ENCODE results near the gene TNS1. TPM values are rescaled to one million over a fixed set of nuclear protein-coding genes. Genes with fewer than 3 reads are reported as not detected.

The TNS1 gene
- total RNA-seq, 2 donors from 2014 or later: 0.65 to 0.93 TPM

- Mint-ChIP-seq H3K27ac (no peak overlapping the region), H3K4me3 (no peak overlapping the region), H3K27me3 (ENCODE audit: low read depth) (no peaks in the 10 kb centered on the region), H3K36me3 (ENCODE audit: insufficient read depth in 2 of 2) (no peaks in the 10 kb centered on the region), H3K9me3 (no peaks in the 10 kb centered on the region), H3K4me1 (ENCODE audit: low read depth) (no peaks in the 10 kb centered on the region)
- no peak for DNase-seq
- ATAC-seq (replicated peaks in 1 of 2): no peak
These were observed 70.8 kb downstream of the TNS1 start for GRCh38 chr2:217931846-217932560.

DNA sequence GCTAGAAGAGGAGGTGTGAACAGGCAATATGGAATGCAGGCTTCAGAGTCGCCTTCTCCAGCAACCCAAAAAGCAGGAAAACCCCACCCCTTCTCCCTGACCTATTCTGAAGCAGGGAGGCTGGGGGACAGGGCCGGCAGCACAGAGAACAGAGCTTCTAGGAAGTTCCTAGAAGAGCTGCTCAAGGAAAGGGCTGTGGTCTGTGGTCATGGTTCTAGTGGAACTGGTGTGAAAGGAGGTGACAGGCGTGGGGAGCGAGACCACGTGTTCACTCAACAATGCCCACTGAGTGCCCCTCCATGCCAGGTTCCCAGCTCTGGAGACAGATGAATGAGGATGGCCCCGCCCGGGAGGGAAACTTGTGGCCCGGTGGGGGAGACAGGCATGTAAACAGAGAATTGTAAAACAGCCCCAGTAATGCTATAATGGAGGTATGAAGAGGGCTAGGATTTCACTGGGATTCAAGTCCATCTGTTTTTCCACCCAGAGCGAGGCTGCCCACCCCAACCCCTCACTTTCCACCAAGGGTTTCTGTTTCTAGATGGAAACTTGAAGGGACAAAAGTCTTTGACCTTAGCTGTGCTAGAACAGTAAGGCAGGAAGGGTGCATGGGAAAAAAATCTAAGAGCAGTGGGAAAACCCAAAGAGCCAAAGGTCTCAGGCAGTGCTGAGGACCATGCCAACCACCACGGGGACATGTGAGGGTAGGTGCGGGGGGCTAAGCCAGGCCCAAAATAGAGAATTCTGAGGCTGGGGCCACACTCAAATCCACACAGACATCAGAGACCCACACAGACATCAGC lies 71.8 kb downstream of the TNS1 start:
- H3K36me3 Mint-ChIP-seq (ENCODE audit: insufficient read depth in 2 of 2): no peaks in the 10 kb centered on the region
- ATAC-seq (replicated peaks in 1 of 2) (no peak), DNase-seq (no peak)
- no peak overlapping the region for H3K4me3 Mint-ChIP-seq
- no peak overlapping the region for H3K27ac Mint-ChIP-seq
- no peaks in the 10 kb centered on the region for H3K4me1 Mint-ChIP-seq (ENCODE audit: low read depth)
- no peaks in the 10 kb centered on the region for H3K9me3 Mint-ChIP-seq
- H3K27me3 Mint-ChIP-seq (ENCODE audit: low read depth): no peaks in the 10 kb centered on the region

DNA sequence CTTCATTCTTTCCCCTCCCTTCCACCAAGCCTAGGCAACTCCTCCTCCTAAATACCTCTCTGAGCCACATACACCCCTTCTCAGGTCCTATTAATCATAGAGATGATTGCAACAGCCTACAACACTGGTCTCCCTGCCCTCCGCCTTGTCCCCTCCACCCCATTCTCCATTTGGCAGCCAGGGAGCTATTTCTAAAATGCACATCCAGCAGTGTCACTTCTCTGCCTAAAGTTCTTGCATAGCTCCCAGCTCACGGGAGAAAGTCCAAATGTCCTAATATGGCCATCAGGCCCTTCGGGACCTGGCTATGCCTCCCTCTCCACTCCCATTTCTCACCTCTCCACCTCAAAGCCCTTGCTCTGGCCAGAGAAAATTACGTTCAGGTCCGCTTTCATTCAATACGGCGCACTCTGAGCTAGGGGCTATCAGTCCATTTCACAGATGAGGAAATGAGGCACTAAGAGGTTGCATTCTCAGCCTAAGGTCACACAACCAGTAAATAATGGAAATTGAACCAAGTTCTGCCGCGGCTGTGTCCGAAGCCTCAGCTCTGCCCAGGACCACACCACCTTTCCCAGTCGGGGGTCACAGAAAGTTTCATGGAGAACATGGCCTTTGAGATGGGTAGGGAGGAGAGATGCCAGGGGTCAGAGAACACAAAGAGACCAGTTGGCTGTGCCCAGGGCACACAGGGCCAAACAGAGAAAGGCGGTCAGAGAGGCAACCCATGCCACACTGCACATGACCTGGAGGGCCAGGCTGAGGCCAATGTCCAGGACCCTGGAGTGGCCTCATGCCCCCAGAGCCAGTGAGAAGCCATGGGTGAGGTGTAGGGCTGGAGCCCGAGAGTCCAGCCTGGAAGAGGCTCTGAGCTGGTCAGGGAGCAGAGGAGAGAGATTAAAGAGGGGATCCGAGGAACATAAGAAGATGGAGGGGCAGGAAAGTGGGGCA lies 72.8 kb downstream of the TNS1 start:
- Mint-ChIP-seq H3K27me3 (ENCODE audit: low read depth) (no peaks in the 10 kb centered on the region), H3K27ac (no peak overlapping the region), H3K9me3 (no peaks in the 10 kb centered on the region), H3K4me1 (ENCODE audit: low read depth) (no peaks in the 10 kb centered on the region), H3K4me3 (no peak overlapping the region), H3K36me3 (ENCODE audit: insufficient read depth in 2 of 2) (no peaks in the 10 kb centered on the region)
- ATAC-seq (replicated peaks in 1 of 2) (no peak), DNase-seq (no peak)

DNA sequence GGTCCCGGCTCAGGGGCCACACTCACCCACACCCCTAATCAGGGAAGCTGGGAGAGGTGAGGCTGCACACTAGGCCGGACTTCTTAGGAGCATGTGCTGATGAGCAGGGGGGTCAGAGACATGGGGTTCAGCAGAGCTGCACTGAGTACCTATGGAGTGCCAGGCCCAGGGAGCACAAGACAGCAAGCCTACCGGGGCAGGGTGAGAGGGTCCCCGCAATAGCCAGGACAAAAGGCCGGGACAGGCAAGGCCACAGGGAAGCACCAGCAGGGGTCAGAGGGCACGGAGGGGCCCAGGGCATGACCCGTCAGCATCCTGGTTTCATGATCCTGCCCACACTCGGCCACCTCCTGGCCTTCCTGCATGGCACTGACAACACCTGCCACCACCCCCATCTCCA lies 73.5 kb downstream of the TNS1 start:
- Mint-ChIP-seq H3K36me3 (ENCODE audit: insufficient read depth in 2 of 2) (no peaks in the 10 kb centered on the region), H3K4me1 (ENCODE audit: low read depth) (no peaks in the 10 kb centered on the region), H3K9me3 (no peaks in the 10 kb centered on the region), H3K27ac (no peak overlapping the region), H3K27me3 (ENCODE audit: low read depth) (no peaks in the 10 kb centered on the region), H3K4me3 (no peak overlapping the region)
- no peak for ATAC-seq (replicated peaks in 1 of 2)
- DNase-seq: no peak

GRCh38 chr2:217928324-217929181 lies 74.2 kb downstream of the TNS1 start:
- H3K4me1 Mint-ChIP-seq (ENCODE audit: low read depth): no peaks in the 10 kb centered on the region
- no peak overlapping the region for H3K4me3 Mint-ChIP-seq
- no peaks in the 10 kb centered on the region for H3K36me3 Mint-ChIP-seq (ENCODE audit: insufficient read depth in 2 of 2)
- H3K9me3 Mint-ChIP-seq: no peaks in the 10 kb centered on the region
- DNase-seq (no peak), ATAC-seq (replicated peaks in 1 of 2) (no peak)
- H3K27ac Mint-ChIP-seq: no peak overlapping the region
- no peaks in the 10 kb centered on the region for H3K27me3 Mint-ChIP-seq (ENCODE audit: low read depth)

DNA sequence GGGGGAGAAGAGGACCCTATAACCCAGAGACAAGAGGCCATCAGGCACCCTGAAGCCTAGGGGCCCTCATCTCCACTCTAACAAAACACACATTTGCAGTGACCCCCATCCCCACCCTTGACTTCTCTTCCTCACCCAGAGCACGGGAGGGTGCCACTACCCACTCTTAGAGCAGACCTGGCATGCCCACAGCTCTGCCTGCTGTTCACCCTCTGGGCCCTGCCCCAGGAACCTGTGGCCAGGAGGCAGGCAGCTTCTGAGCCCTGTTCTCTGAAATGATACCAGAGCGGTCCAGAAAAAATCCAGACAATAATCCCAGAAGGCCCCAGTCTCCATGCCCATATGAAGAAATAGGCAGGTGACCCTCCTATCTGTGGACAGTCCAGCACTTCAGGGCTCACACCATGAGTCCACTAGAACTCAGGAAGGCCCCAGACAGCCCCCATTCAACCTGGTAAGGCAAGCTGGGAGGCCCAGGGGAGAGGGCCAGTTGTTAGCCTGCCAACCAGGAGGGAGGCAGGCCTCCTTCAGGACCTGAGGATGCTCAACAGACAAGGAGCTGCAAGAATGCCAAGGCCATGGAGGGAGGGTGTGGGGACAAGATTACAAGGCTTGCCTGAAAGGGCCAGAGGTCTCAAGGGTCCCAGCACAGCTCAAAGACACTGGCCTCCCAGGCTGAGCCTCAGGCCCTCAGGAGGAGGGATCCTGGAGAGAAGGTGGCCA lies 75.0 kb downstream of the TNS1 start:
- H3K27me3 Mint-ChIP-seq (ENCODE audit: low read depth): no peaks in the 10 kb centered on the region
- no peak overlapping the region for H3K4me3 Mint-ChIP-seq
- H3K9me3 Mint-ChIP-seq: no peaks in the 10 kb centered on the region
- H3K4me1 Mint-ChIP-seq (ENCODE audit: low read depth): no peaks in the 10 kb centered on the region
- no peak for ATAC-seq (replicated peaks in 1 of 2)
- H3K36me3 Mint-ChIP-seq (ENCODE audit: insufficient read depth in 2 of 2): no peaks in the 10 kb centered on the region
- no peak for DNase-seq
- no peak overlapping the region for H3K27ac Mint-ChIP-seq

DNA sequence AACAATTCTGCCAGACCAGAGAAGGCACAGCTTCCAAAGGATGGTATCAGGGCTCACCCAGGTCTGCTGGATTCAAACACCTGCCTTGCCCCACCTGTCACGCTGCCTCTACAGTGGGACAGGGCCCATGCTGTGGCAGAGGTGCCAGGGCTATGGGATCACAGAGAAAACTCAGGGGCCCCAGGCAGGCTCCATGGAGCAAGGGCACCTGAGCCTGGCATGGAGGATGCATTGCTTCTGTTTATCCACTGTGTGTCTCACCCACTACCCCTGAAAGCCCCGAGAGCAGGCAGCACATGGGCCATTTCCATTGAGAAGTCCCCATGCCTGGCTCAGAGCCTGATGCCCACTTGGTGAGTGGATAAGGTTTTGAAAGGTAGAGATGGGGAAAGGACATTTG lies 76.0 kb downstream of the TNS1 start:
- ATAC-seq (replicated peaks in 1 of 2) (no peak), DNase-seq (no peak)
- Mint-ChIP-seq H3K27ac (no peak overlapping the region), H3K9me3 (no peaks in the 10 kb centered on the region), H3K27me3 (ENCODE audit: low read depth) (no peaks in the 10 kb centered on the region), H3K4me3 (no peak overlapping the region), H3K36me3 (ENCODE audit: insufficient read depth in 2 of 2) (no peaks in the 10 kb centered on the region), H3K4me1 (ENCODE audit: low read depth) (no peaks in the 10 kb centered on the region)

- Mint-ChIP-seq H3K4me1 (ENCODE audit: low read depth) (no peaks in the 10 kb centered on the region), H3K4me3 (no peak overlapping the region), H3K9me3 (no peaks in the 10 kb centered on the region), H3K27me3 (ENCODE audit: low read depth) (no peaks in the 10 kb centered on the region), H3K27ac (no peak overlapping the region), H3K36me3 (ENCODE audit: insufficient read depth in 2 of 2) (no peaks in the 10 kb centered on the region)
- no peak for ATAC-seq (replicated peaks in 1 of 2)
- DNase-seq: no peak
These were observed 78.4 kb downstream of the TNS1 start for GRCh38 chr2:217924346-217924901.

DNA sequence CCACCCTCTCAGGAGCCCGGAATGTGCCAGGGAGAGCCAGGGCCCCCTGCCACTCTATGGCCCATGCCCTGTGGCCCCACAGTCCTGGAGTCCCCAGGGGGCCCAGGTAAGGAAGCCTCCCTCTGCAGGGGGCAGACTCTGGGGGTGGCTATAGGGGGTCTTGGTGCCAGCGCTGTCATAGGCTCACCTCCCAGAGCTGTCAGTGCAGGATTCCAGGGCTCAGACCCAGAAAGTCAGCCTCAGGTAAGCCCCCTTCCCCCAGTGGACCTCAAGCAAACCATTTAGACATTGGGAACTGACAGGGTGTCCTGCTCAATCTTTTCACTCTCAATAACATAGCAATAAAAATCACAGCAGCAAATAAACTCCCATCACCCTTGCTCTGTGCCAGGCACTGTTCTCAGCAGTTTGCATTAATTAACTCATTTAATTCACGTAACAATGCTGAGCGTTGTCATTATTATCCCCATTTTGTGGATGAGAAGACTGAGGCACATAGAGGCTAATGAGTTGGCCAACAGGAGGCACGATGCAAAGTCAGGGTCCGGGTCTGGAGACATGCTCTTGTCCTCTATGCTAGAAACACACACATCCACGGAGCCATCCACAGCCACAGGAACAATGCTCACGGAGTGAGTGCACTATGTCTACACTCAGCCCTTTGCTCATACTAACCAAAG lies 79.6 kb downstream of the TNS1 start:
- no peak for ATAC-seq (replicated peaks in 1 of 2)
- Mint-ChIP-seq H3K9me3 (no peaks in the 10 kb centered on the region), H3K4me1 (ENCODE audit: low read depth) (no peaks in the 10 kb centered on the region), H3K36me3 (ENCODE audit: insufficient read depth in 2 of 2) (no peaks in the 10 kb centered on the region), H3K27ac (no peak overlapping the region), H3K27me3 (ENCODE audit: low read depth) (no peaks in the 10 kb centered on the region), H3K4me3 (no peak overlapping the region)
- no peak for DNase-seq

DNA sequence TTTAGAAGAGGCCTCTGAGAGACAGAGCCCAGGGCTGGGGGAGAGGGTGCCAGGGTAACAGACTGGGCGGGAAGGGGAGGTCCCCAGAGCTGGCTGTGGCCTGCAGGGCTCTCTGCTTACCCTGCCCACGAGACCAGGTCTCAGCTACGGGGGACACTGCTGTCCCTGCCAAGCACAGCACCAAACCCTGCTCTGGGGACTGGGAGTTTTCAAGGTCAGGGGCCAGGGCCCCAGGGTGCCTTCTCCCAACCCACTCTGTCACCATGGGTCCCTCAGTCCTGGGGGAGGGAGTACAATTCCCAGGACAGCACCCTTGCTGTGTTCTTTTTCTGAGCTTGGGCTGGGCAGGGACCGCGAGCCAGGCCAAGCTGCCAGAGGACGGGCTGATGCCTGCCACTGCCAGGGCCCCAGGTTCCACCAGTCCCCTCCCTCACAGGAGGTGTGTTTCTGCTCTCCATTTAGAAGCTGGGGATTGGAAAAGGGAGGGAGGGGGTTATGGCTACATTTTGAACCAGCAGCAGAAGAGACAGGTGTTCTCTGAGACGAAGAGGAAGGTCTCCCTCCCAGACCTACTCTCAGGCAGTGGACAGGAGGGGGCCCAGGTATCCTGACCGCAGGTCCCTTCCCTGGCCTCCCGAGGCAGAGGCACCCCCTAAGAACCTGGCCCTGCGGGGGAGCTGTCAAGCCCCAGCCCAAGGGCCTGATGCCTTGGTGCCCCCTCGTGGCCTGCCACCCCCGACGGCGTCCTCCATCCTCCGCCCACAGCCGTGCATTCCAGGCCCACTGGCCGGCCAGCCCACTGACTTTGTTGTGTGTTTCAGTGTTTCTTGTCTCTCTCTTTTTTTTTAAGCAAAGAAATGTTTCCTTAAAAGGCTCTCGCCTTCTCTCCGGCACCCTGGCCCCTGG lies 80.4 kb downstream of the TNS1 start:
- no peak for DNase-seq
- Mint-ChIP-seq H3K36me3 (ENCODE audit: insufficient read depth in 2 of 2) (no peaks in the 10 kb centered on the region), H3K27ac (no peak overlapping the region), H3K27me3 (ENCODE audit: low read depth) (no peaks in the 10 kb centered on the region), H3K4me3 (no peak overlapping the region), H3K4me1 (ENCODE audit: low read depth) (no peaks in the 10 kb centered on the region), H3K9me3 (no peaks in the 10 kb centered on the region)
- ATAC-seq (replicated peaks in 1 of 2): no peak
